T-helper 1 cell treated with Interleukin-12 subunit alpha and Interleukin-12 subunit beta and Interleukin-4 antibody, amounts not matched to agents 30 μg/mL and 1 μg/mL, for 36 hours (primary cell): ENCODE measurements around the gene RMND5A.

Experiments used
- H3K27ac Mint-ChIP-seq: one replicate; pipeline ENCODE4 v1.8.0; 2021; ENCODE audit warnings: mild to moderate bottlenecking, mixed read lengths
- H3K27me3 Mint-ChIP-seq: one replicate; pipeline ENCODE4 v1.8.0; 2021; ENCODE audit warnings: low read depth, mixed read lengths
- H3K36me3 Mint-ChIP-seq: one replicate; pipeline ENCODE4 v1.8.0; 2021; ENCODE audit warnings: low read depth, mixed read lengths
- H3K4me1 Mint-ChIP-seq: one replicate; pipeline ENCODE4 v1.8.0; 2021; ENCODE audit warnings: low read depth, mixed read lengths
- H3K4me3 Mint-ChIP-seq: one replicate; pipeline ENCODE4 v1.8.0; 2021; ENCODE audit warnings: mild to moderate bottlenecking, moderate library complexity, mixed read lengths
- H3K9me3 Mint-ChIP-seq: one replicate; pipeline ENCODE4 v1.8.0; 2021; ENCODE audit warnings: mixed read lengths

Gene RMND5A

GRCh38 chr2:86809481-86810121 lies 89.5 kb downstream of the RMND5A start:
- peaks cover 51% of the 10 kb centered on the region for H3K27me3 Mint-ChIP-seq
- peak overlapping the region; percentile 43 for H3K4me3 Mint-ChIP-seq
- no peaks in the 10 kb centered on the region for H3K36me3 Mint-ChIP-seq
- no peaks in the 10 kb centered on the region for H3K9me3 Mint-ChIP-seq
- H3K27ac Mint-ChIP-seq: peak overlapping the region; percentile 15
- H3K4me1 Mint-ChIP-seq: peaks cover 20% of the 10 kb centered on the region

DNA sequence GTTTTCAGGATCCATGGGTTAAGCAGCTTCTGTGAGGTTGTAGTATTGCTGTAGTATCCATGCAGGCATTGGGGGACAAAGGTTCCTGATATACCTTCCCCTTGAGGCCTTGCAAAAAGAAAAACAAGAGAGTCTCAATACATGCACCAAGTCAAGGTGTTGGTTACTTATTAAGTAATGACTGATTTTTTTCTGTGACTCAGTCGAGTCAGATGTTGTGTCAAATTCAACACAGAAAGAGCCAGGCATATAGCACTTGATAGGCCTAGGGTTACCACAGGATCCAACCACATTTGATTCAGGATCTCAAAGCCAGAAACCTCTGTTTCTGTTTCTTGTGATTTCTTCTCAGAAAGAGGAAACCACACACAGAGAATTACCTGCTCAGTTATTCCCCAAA lies 95.5 kb downstream of the RMND5A start:
- no peak overlapping the region for H3K27ac Mint-ChIP-seq
- H3K27me3 Mint-ChIP-seq: peaks cover 24% of the 10 kb centered on the region
- H3K36me3 Mint-ChIP-seq: no peaks in the 10 kb centered on the region
- H3K4me1 Mint-ChIP-seq: peaks cover 11% of the 10 kb centered on the region
- H3K9me3 Mint-ChIP-seq: no peaks in the 10 kb centered on the region
- no peak overlapping the region for H3K4me3 Mint-ChIP-seq

DNA sequence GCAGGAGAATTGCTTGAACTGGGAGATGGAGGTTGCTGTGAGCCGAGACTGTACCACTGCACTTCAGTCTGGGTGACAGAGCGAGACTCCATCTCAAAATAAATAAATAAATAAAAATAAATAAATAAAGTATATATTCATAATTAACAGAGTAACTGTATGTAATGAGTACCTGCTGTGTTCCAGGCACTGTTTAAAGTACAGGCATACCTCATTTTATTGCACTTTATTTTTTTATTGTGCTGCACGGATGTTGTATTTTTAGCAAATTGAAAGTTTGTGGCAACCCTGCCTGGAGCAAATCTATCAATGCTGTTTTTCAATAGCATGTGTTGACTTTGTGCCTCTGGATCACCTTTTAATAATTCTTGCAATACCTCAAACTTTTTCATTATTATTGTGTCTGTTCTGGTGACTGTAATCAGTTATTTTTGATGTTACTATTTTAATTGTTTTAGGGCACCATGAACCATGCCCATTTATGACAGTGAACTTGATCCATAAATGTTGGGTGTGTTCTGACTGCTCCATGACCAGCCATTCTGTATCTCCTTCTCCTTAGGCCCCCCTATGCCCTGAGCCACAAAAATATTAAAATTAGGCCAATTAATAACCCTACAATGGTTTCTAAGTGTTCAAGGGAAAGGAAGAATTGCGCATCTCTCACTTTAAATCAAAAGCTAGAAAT lies 98.2 kb downstream of the RMND5A start:
- Mint-ChIP-seq H3K4me1 (peaks cover 11% of the 10 kb centered on the region), H3K36me3 (peaks cover 3% of the 10 kb centered on the region), H3K27me3 (peaks cover 15% of the 10 kb centered on the region), H3K27ac (no peak overlapping the region), H3K4me3 (no peak overlapping the region), H3K9me3 (peaks cover 13% of the 10 kb centered on the region)

GRCh38 chr2:86818957-86819356 lies 98.9 kb downstream of the RMND5A start:
- H3K36me3 Mint-ChIP-seq: peaks cover 3% of the 10 kb centered on the region
- peaks cover 13% of the 10 kb centered on the region for H3K9me3 Mint-ChIP-seq
- peaks cover 11% of the 10 kb centered on the region for H3K4me1 Mint-ChIP-seq
- peaks cover 15% of the 10 kb centered on the region for H3K27me3 Mint-ChIP-seq
- no peak overlapping the region for H3K4me3 Mint-ChIP-seq
- H3K27ac Mint-ChIP-seq: no peak overlapping the region

- no peak overlapping the region for H3K4me3 Mint-ChIP-seq
- peaks cover 15% of the 10 kb centered on the region for H3K4me1 Mint-ChIP-seq
- H3K36me3 Mint-ChIP-seq: peaks cover 3% of the 10 kb centered on the region
These were observed 101.2 kb downstream of the RMND5A start for GRCh38 chr2:86821306-86821705.

GRCh38 chr2:86821842-86822241 lies 101.8 kb downstream of the RMND5A start:
- peaks cover 13% of the 10 kb centered on the region for H3K9me3 Mint-ChIP-seq
- peak overlapping the region; percentile 9 for H3K27ac Mint-ChIP-seq
- peaks cover 3% of the 10 kb centered on the region for H3K36me3 Mint-ChIP-seq
- H3K4me1 Mint-ChIP-seq: peaks cover 17% of the 10 kb centered on the region
- H3K27me3 Mint-ChIP-seq: peaks cover 15% of the 10 kb centered on the region
- H3K4me3 Mint-ChIP-seq: no peak overlapping the region

More at GRCh38 chr2:86821306-86821705, 101.2 kb downstream of the RMND5A start:
- Mint-ChIP-seq H3K27ac (no peak overlapping the region), H3K9me3 (peaks cover 13% of the 10 kb centered on the region), H3K27me3 (peaks cover 15% of the 10 kb centered on the region)

- H3K4me3 Mint-ChIP-seq: no peak overlapping the region
- H3K9me3 Mint-ChIP-seq: peaks cover 13% of the 10 kb centered on the region
- no peak overlapping the region for H3K27ac Mint-ChIP-seq
- H3K36me3 Mint-ChIP-seq: peaks cover 3% of the 10 kb centered on the region
- peaks cover 9% of the 10 kb centered on the region for H3K27me3 Mint-ChIP-seq
- peaks cover 22% of the 10 kb centered on the region for H3K4me1 Mint-ChIP-seq
These were observed 102.7 kb downstream of the RMND5A start for GRCh38 chr2:86822668-86823345.

- no peak overlapping the region for H3K27ac Mint-ChIP-seq
- peaks cover 13% of the 10 kb centered on the region for H3K9me3 Mint-ChIP-seq
- H3K27me3 Mint-ChIP-seq: no peaks in the 10 kb centered on the region
- no peak overlapping the region for H3K4me3 Mint-ChIP-seq
- H3K36me3 Mint-ChIP-seq: peaks cover 3% of the 10 kb centered on the region
- peaks cover 21% of the 10 kb centered on the region for H3K4me1 Mint-ChIP-seq
These were observed 105.1 kb downstream of the RMND5A start for GRCh38 chr2:86825036-86825692.

GRCh38 chr2:86825693-86826381 lies 105.7 kb downstream of the RMND5A start:
- Mint-ChIP-seq H3K27me3 (no peaks in the 10 kb centered on the region), H3K4me1 (peaks cover 21% of the 10 kb centered on the region), H3K4me3 (peak overlapping the region; percentile 68), H3K9me3 (peaks cover 13% of the 10 kb centered on the region), H3K27ac (peak overlapping the region; percentile 83), H3K36me3 (peaks cover 3% of the 10 kb centered on the region)

- Mint-ChIP-seq H3K4me3 (no peak overlapping the region), H3K36me3 (peaks cover 3% of the 10 kb centered on the region), H3K4me1 (peaks cover 21% of the 10 kb centered on the region), H3K27ac (no peak overlapping the region), H3K9me3 (peaks cover 10% of the 10 kb centered on the region), H3K27me3 (no peaks in the 10 kb centered on the region)
These were observed 106.9 kb downstream of the RMND5A start for GRCh38 chr2:86826951-86827350.
